GM15510 (cell line): ENCODE measurements around the gene TENT4A.

Experiments used
- POLR2A ChIP-seq: IDR thresholded peaks from 3 replicates; pipeline ENCODE4 v1.6.1; 2011; ENCODE audit warnings: borderline replicate concordance; ENCODE audit not compliant: insufficient read length; ENCODE audit errors: extremely low read depth

Gene TENT4A

DNA sequence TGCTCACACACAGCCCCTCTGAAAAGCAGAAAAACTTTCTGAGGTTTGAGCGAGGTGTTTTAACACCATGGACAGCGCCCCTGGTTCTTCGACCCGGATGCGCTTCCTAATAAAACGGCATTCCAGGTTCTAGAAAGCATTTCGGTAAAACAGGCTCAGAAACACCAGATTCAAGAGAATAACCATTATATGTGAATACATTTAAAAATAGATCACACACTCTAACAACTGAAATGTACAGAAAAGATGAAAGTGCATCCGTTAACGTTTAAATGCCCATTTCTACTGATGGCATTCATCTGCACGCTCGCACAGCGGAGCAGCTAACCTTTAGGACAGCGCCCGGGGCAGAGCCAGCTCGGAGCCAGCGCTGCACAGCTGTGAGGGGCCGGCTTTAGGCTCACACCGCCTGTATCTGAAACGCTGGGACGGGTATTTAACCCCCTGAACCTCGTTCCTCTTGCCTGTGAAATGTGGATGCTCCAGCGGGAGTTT lies 26.3 kb upstream of the TENT4A start:
- no peak for TF ChIP-seq POLR2A

DNA sequence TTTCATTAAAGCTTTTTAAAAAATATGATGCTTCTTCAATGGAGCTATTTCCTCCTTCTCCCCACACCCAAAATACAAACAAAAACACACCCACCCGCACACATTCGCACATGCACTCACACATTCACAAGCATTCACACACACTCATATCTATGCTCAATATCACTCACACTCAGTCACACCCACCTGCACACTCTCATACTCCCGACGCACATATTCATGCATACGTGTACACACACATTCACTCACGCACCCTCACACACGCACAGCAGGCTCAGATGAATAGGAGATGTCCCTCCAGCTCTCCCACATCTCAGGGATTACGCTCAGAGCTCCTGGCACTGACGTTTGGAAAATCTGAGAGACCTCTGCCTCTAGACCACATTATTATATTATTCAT lies 25.7 kb upstream of the TENT4A start:
- TF ChIP-seq POLR2A: no peak

DNA sequence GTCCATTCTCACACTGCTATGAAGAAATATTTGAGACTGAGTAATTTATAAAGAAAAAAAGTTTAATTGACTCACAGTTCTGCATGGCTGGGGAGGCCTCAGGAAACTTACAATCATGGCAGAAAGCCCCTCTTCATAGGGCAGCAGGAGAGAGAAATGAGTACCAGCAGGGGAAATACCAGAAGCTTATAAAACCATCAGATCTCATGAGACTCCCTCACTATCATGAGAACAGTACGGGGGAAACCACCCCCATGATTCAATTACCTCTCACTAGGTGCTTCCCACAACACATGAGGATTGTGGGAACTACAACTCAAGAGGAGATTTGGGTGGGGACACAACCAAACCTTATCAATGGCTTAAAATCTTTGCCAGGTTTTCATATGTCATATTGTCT lies 20.3 kb upstream of the TENT4A start:
- TF ChIP-seq POLR2A: no peak

- no peak for TF ChIP-seq POLR2A
These were observed 14.5 kb upstream of the TENT4A start for GRCh38 chr5:6698696-6699095.

DNA sequence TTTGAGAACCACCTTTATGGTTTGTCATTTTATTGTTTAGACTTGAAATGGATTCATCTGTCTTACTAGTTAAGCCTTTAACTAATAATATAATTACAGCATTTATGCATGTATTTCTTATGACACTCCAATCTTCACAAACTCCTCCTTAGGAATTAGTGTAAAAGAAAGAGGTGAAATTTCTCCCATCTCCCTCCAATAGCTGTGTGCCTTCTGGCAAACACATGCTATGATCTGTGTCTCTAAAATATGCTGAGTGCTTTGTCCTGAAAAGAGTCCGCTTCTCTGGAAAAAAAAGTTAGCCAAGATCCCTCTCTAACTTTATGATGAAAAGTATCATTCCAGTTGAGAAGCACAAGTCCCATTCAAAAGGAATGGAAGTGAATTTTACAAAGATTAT lies 13.9 kb upstream of the TENT4A start:
- TF ChIP-seq POLR2A: no peak

- TF ChIP-seq POLR2A: no peak
These were observed 13.1 kb upstream of the TENT4A start for GRCh38 chr5:6700074-6700684.

DNA sequence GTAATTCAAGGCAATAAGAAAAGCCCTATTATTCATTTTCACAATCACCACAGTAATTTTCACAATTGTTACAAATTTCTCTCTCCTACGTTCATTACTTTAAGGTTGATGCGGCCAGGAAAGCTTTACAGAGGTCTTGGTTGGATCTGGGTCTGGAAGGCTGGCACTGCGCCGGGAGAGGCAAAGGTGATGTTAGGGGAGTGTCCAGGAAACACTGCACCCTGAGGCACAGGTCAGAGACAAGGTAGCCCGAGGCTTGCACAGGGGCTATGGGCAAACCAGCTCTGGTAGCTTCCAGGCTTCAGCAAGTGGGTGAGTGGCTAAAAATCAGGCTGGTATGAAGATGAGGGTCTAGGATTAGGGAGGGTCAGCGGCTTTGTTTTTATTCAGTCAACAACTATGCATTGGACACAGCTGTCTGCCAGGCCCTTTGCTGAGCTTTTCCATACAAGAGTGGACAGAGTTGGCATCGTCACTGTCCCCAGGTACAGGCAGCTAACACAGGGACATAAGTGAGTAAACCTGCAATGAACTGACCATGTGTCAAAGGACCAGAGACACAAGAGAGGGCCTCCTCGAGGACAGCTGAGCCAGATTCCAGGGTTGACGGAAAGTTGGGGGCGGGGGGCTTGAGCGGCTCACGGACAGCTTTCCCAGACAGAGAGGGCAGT lies 12.4 kb upstream of the TENT4A start:
- no peak for TF ChIP-seq POLR2A

GRCh38 chr5:6701491-6701890 lies 11.7 kb upstream of the TENT4A start:
- TF ChIP-seq POLR2A: no peak

GRCh38 chr5:6702633-6703032 lies 10.6 kb upstream of the TENT4A start:
- no peak for TF ChIP-seq POLR2A

DNA sequence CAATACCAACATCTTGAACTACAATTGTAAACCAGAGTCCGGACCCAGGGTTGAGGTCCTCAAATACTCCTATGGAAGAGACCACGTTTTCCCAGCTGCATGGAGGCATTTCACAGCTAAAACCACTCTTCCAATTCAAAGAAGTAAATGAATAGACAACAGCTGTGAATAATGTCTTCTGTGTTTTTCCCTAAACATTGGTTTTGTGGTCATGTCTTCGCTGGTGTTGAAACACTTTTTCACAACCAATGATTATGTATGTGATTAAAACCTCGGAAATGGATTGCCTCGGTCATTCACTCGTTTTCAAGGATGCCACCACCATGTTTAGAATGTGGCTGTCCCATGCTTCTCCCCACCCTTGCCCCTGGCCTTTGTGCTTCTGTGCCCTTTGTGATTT lies 9.4 kb upstream of the TENT4A start:
- no peak for TF ChIP-seq POLR2A

- TF ChIP-seq POLR2A: no peak
These were observed 8.8 kb upstream of the TENT4A start for GRCh38 chr5:6704361-6704851.

DNA sequence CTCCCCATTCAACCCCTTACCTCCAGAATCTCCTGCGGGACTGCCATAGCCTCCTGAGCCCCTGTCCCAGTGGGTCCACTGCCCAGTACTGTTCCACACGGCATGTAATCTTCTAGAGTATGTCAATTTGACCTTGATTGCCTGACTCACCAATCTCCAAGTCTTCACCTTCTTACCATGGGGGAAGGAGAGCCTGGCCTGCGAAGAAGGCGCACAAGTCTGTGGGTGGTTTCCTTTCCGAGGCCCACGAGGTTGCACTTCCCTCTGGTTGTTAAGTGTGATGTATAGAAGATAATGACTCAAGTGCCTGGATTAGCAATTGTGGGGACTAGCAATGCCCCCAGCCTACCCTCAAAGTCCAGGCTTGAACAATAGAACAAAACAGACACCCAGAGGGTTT lies 8.1 kb upstream of the TENT4A start:
- no peak for TF ChIP-seq POLR2A

- TF ChIP-seq POLR2A: no peak
These were observed 7.3 kb upstream of the TENT4A start for GRCh38 chr5:6705959-6706358.

DNA sequence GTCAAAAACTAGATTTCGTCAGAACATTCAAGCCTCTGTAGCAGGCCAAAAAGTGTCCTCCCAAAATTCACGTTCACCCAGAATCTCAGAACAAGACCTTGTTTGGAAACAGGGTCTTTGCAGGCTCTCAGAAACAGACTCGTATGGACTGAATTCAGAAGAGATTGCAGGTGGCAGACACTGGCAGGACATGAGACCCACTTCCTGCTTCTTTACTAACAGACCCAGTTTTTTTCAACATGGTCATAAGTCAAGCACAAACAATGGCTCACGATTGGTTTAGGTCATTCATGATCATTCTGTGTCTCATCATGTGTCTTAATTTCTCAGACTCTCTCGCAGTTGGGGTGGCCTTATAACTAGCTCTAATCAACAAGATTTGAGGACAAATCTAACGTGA lies 5.4 kb upstream of the TENT4A start:
- no peak for TF ChIP-seq POLR2A

- TF ChIP-seq POLR2A: no peak
These were observed 4.4 kb upstream of the TENT4A start for GRCh38 chr5:6708814-6709213.

DNA sequence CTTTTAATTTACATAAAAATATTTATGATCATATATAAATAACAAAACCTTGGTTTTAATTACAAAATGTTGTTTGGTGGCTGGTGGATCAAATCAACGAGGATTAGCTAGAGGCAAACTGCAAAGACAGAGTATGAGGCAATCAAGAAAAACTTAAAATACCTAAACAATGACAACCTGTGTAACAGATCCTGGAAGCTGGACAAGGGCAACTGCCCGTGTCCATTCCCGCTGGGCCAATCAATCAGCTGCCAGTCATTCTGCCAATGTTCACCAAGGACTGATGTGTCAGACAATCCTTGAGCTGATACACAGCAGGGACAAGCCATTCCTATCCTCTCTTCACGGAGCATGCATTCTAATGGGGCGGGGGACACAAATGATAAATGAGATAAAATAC lies 3.2 kb upstream of the TENT4A start:
- no peak for TF ChIP-seq POLR2A
